Measurements from ENCODE around the gene POTEF.
"Not testable (repeated sequence)": the region's sequence is repeated elsewhere in the genome, so short reads cannot be mapped to it uniquely, and the experiment has no call there.

- TF ChIP-seq ZFX (IDR thresholded peaks at IDR 0.05); CTCF (conservative IDR thresholded peaks at IDR 0.05): not testable (repeated sequence)
Observed at GRCh38 chr2:130056336-130056735, 72.7 kb downstream of the POTEF start.
